AG10803 (cell line): ENCODE results near the gene SYNDIG1.

Experiments
- DNase-seq: peaks from one replicate; pipeline ENCODE4 v3.0.0; 2010; ENCODE audit warnings: low read depth
- H3K4me3 ChIP-seq: 2 replicates; pipeline ENCODE4 v1.5.1; 2011; ENCODE audit warnings: mild to moderate bottlenecking, low read length, control low read depth
- CTCF ChIP-seq: conservative IDR thresholded peaks from 2 replicates; pipeline ENCODE4 v1.5.1; 2011; ENCODE audit warnings: mild to moderate bottlenecking, low read length, control low read depth, inconsistent platforms

Gene SYNDIG1

GRCh38 chr20:24566656-24567055, 97.2 kb downstream of the SYNDIG1 start:
- H3K4me3 ChIP-seq: no peak overlapping the region
- TF ChIP-seq CTCF: no peak
- no peak for DNase-seq

GRCh38 chr20:24567508-24567907, 98.1 kb downstream of the SYNDIG1 start:
- no peak overlapping the region for H3K4me3 ChIP-seq
- TF ChIP-seq CTCF: no peak
- no peak for DNase-seq

- DNase-seq: no peak
- H3K4me3 ChIP-seq: no peak overlapping the region
- no peak for TF ChIP-seq CTCF
These were observed 99.4 kb downstream of the SYNDIG1 start for GRCh38 chr20:24568842-24569241.

- no peak for TF ChIP-seq CTCF
- no peak overlapping the region for H3K4me3 ChIP-seq
- no peak for DNase-seq
These were observed 101.7 kb downstream of the SYNDIG1 start for GRCh38 chr20:24571159-24571558.

GRCh38 chr20:24572140-24572539, 102.7 kb downstream of the SYNDIG1 start:
- DNase-seq: no peak
- H3K4me3 ChIP-seq: no peak overlapping the region
- TF ChIP-seq CTCF: no peak

GRCh38 chr20:24572862-24573261, 103.4 kb downstream of the SYNDIG1 start:
- DNase-seq: no peak
- H3K4me3 ChIP-seq: no peak overlapping the region
- TF ChIP-seq CTCF: no peak

GRCh38 chr20:24573557-24573956, 104.1 kb downstream of the SYNDIG1 start:
- no peak overlapping the region for H3K4me3 ChIP-seq
- no peak for TF ChIP-seq CTCF
- no peak for DNase-seq
